Keratinocyte (primary cell): Measurements from ENCODE around the gene NDRG3. TPM values are rescaled to one million over a fixed set of nuclear protein-coding genes. Genes with fewer than 3 reads are reported as not detected.

Experiments
- DNase-seq: peaks from one replicate; pipeline ENCODE4 v3.0.0-alpha.2; 2011; ENCODE audit warnings: low read depth, missing footprints, low spot score
- FAIRE-seq: peaks from 2 replicates; lab custom pipeline; 2011; peaks lifted over from hg19 to GRCh38; lab: Jason Lieb, UNC
- H2AFZ ChIP-seq: 2 replicates; pipeline ENCODE4 v1.6.0; 2012; ENCODE audit warnings: low read length, control low read depth, inconsistent platforms; ENCODE audit not compliant: control insufficient read depth
- H3K27ac ChIP-seq: 2 replicates; pipeline ENCODE4 v1.5.1; 2011; ENCODE audit warnings: low read length; ENCODE audit not compliant: control insufficient read depth, insufficient read depth
- H3K27me3 ChIP-seq: 3 replicates; pipeline ENCODE4 v1.6.0; 2011; ENCODE audit warnings: low read length; ENCODE audit not compliant: control insufficient read depth, insufficient read depth; ENCODE audit errors: extremely low read depth
- H3K36me3 ChIP-seq, 2 experiments: 2 replicates in 1 of 2; 3 replicates in 1 of 2; pipeline ENCODE4 v1.5.1; 2011; ENCODE audit warnings: low read length in 2 of 2, mild to moderate bottlenecking in 1 of 2; ENCODE audit not compliant: control insufficient read depth in 2 of 2, insufficient read depth in 2 of 2; ENCODE audit errors: extremely low read depth in 1 of 2
- H3K4me1 ChIP-seq: 3 replicates; pipeline ENCODE4 v1.5.1; 2011; ENCODE audit warnings: low read length; ENCODE audit not compliant: control insufficient read depth, insufficient read depth; ENCODE audit errors: extremely low read depth
- H3K4me2 ChIP-seq: 3 replicates; pipeline ENCODE4 v1.6.0; 2011; ENCODE audit warnings: low read depth, low read length; ENCODE audit not compliant: control insufficient read depth, insufficient read depth; ENCODE audit errors: extremely low read depth
- H3K4me3 ChIP-seq, 3 experiments: fragments of 200-600 bp in 1 of 3; sonication (generic) in 1 of 3; 2 replicates in 2 of 3; 3 replicates in 1 of 3; pipeline ENCODE4 v1.5.1; 2011 to 2016; ENCODE audit warnings: low read length in 3 of 3, mild to moderate bottlenecking in 3 of 3, control low read depth in 2 of 3, inconsistent platforms in 1 of 3, low read depth in 1 of 3, mixed read lengths in 1 of 3, mixed run types in 1 of 3, moderate library complexity in 1 of 3; ENCODE audit not compliant: control insufficient read depth in 2 of 3, insufficient read depth in 2 of 3; ENCODE audit errors: extremely low read depth in 1 of 3
- H3K79me2 ChIP-seq: 2 replicates; pipeline ENCODE4 v1.6.0; 2012; ENCODE audit warnings: low read length; ENCODE audit not compliant: control insufficient read depth, insufficient read depth
- H3K9ac ChIP-seq: 3 replicates; pipeline ENCODE4 v1.6.0; 2011; ENCODE audit warnings: low read length; ENCODE audit not compliant: control insufficient read depth, insufficient read depth; ENCODE audit errors: extremely low read depth
- H3K9me1 ChIP-seq: 3 replicates; pipeline ENCODE4 v1.6.0; 2011; ENCODE audit warnings: low read length; ENCODE audit not compliant: control insufficient read depth, insufficient read depth; ENCODE audit errors: extremely low read depth
- H3K9me3 ChIP-seq: 2 replicates; pipeline ENCODE4 v1.5.1; 2012; ENCODE audit warnings: low read depth, low read length; ENCODE audit not compliant: control insufficient read depth
- H4K20me1 ChIP-seq: 3 replicates; pipeline ENCODE4 v1.6.0; 2011; ENCODE audit warnings: low read length; ENCODE audit not compliant: control insufficient read depth, insufficient read depth; ENCODE audit errors: extremely low read depth
- CTCF ChIP-seq, 3 experiments: IDR thresholded peaks in 1 of 3; conservative IDR thresholded peaks in 1 of 3; optimal IDR thresholded peaks in 1 of 3; 2 replicates in 2 of 3; 3 replicates in 1 of 3; pipeline versions ENCODE3 to v1.5.1; 2011; ENCODE audit warnings: low read length in 3 of 3, mild to moderate bottlenecking in 3 of 3, moderate library complexity in 2 of 3, control low read depth in 1 of 3, inconsistent platforms in 1 of 3; ENCODE audit not compliant: insufficient read depth in 2 of 3; ENCODE audit errors: extremely low read depth in 1 of 3
- EZH2 ChIP-seq: IDR thresholded peaks from one replicate; pipeline ENCODE4 v1.6.1; 2012; ENCODE audit warnings: inconsistent platforms, mild to moderate bottlenecking, low read length, moderate library complexity
- dilution Hi-C: fragments of 300-500 bp; cut with MboI; formaldehyde crosslinking; loops from one replicate; pipeline ENCODE4 v1.7.0; 2020; ENCODE audit warnings: low sequenced_read_pairs; ENCODE audit not compliant: extremely low pct_ligation_motif_present
- polyA plus RNA-seq, 5 experiments: library from polyadenylated mRNA; depleted of rRNA in 3 of 5; stranded (reverse) in 3 of 5; stranded (forward) in 1 of 5; unstranded in 1 of 5; fragments of >200 nt; gene quantifications; 1 replicate in 1 of 5; 2 replicates in 3 of 5; 3 replicates in 1 of 5; pipeline versions ENCODE4 v1.2.1 to v1.2.3, GENCODE V29; 2011 to 2012; ENCODE audit warnings: missing spikeins in 2 of 5, low read depth in 1 of 5, low replicate concordance in 1 of 5

Gene NDRG3
- polyA plus RNA-seq, 1 donor (not counting 4 experiments of a cell fraction or from before 2014, with no cell fraction given), result 44.1 TPM

GRCh38 chr20:36656733-36657132 is 89.2 kb downstream of the NDRG3 start:
- TF ChIP-seq EZH2, result no peak
- no peaks in the 10 kb centered on the region for H3K9me1 ChIP-seq
- no peak for DNase-seq
- dilution Hi-C loops, result no loop called here
- FAIRE-seq, result no peak
- H3K4me3 ChIP-seq, result no peak overlapping the region
- no peaks in the 10 kb centered on the region for H3K9me3 ChIP-seq
- no peaks in the 10 kb centered on the region for H4K20me1 ChIP-seq
- H3K9ac ChIP-seq, result no peak overlapping the region
- no peaks in the 10 kb centered on the region for H3K79me2 ChIP-seq
- no peak overlapping the region for H2AFZ ChIP-seq
- H3K4me1 ChIP-seq, result no peaks in the 10 kb centered on the region
- H3K27me3 ChIP-seq, result no peaks in the 10 kb centered on the region
- no peak overlapping the region for H3K27ac ChIP-seq
- peaks cover 0 to 17% of the 10 kb centered on the region in 2 experiments for H3K36me3 ChIP-seq
- no peak overlapping the region for H3K4me2 ChIP-seq

- Histone ChIP-seq H4K20me1 (no peaks in the 10 kb centered on the region), H2AFZ (no peak overlapping the region), H3K27me3 (no peaks in the 10 kb centered on the region), H3K9me3 (no peaks in the 10 kb centered on the region), H3K4me1 (no peaks in the 10 kb centered on the region), H3K27ac (no peak overlapping the region), H3K4me2 (no peak overlapping the region), H3K9ac (no peak overlapping the region), H3K79me2 (no peaks in the 10 kb centered on the region), H3K9me1 (no peaks in the 10 kb centered on the region), H3K4me3 (no peak overlapping the region), H3K36me3 (peaks cover 0 to 18% of the 10 kb centered on the region in 2 experiments)
- no peak for FAIRE-seq
- no peak for DNase-seq
- TF ChIP-seq CTCF (optimal IDR thresholded peaks at IDR 0.05 in 1 of 3, IDR thresholded peaks at IDR 0.05 in 1 of 3, conservative IDR thresholded peaks at IDR 0.05 in 1 of 3; ENCODE audit: extremely low read depth in 1 of 3, insufficient read depth in 2 of 3, low read length in 3 of 3), result no peak
- TF ChIP-seq EZH2, result no peak
- dilution Hi-C loops, result no loop called here
Observed at GRCh38 chr20:36655004-36655403, 90.9 kb downstream of the NDRG3 start.

GRCh38 chr20:36654506-36654905 is 91.4 kb downstream of the NDRG3 start:
- peaks cover 0 to 17% of the 10 kb centered on the region in 2 experiments for H3K36me3 ChIP-seq
- no peak for FAIRE-seq

More at GRCh38 chr20:36654506-36654905, 91.4 kb downstream of the NDRG3 start:
- no peak for DNase-seq
- dilution Hi-C loops, result no loop called here
- no peak overlapping the region for H2AFZ ChIP-seq
- H3K9me1 ChIP-seq, result no peaks in the 10 kb centered on the region
- no peak overlapping the region for H3K4me2 ChIP-seq
- H3K9me3 ChIP-seq, result no peaks in the 10 kb centered on the region
- TF ChIP-seq EZH2, result no peak
- no peak for TF ChIP-seq CTCF (optimal IDR thresholded peaks at IDR 0.05 in 1 of 3, IDR thresholded peaks at IDR 0.05 in 1 of 3, conservative IDR thresholded peaks at IDR 0.05 in 1 of 3; ENCODE audit: extremely low read depth in 1 of 3, insufficient read depth in 2 of 3, low read length in 3 of 3)
- no peak overlapping the region for H3K4me3 ChIP-seq
- H3K79me2 ChIP-seq, result no peaks in the 10 kb centered on the region
- H3K27me3 ChIP-seq, result no peaks in the 10 kb centered on the region
- H4K20me1 ChIP-seq, result no peaks in the 10 kb centered on the region
- H3K4me1 ChIP-seq, result no peaks in the 10 kb centered on the region
- H3K27ac ChIP-seq, result no peak overlapping the region
- no peak overlapping the region for H3K9ac ChIP-seq
